Esophagus squamous epithelium (tissue), 5 donors: ENCODE results near the gene PPM1A. TPM values are rescaled to one million over a fixed set of nuclear protein-coding genes. Genes with fewer than 3 reads are reported as not detected.

Experiments used
- DNase-seq: peaks from one replicate; lab custom pipeline; 2025; lab: John Stamatoyannopoulos, UW
- H3K27ac ChIP-seq, 4 donors: fragments of 200-600 bp; sonication (generic); one replicate each; pipeline ENCODE4 v1.5.1; 2016 to 2019; ENCODE audit warnings: mild to moderate bottlenecking in 1 of 4
- H3K27me3 ChIP-seq, 4 donors: fragments of 200-600 bp; sonication (generic); 1 replicate in 3 of 4; 2 replicates in 1 of 4; pipeline versions ENCODE4 v1.5.1 to v1.6.0; 2017 to 2021; ENCODE audit warnings: antibody characterized with exemption in 1 of 4
- H3K36me3 ChIP-seq, 3 donors: fragments of 200-600 bp; sonication (generic); one replicate each; pipeline ENCODE4 v1.5.1; 2016 to 2019
- H3K4me1 ChIP-seq, 3 donors: fragments of 200-600 bp; sonication (generic); one replicate each; pipeline ENCODE4 v1.5.1; 2017 to 2019
- H3K4me3 ChIP-seq, 4 donors: fragments of 200-600 bp; sonication (generic); 1 replicate in 3 of 4; 2 replicates in 1 of 4; pipeline ENCODE4 v1.5.1; 2016 to 2019; ENCODE audit warnings: mild to moderate bottlenecking in 2 of 4, moderate library complexity in 1 of 4
- H3K9me3 ChIP-seq, 3 donors: fragments of 200-600 bp; sonication (generic); one replicate each; pipeline ENCODE4 v1.5.1; 2016 to 2019
- POLR2A ChIP-seq, 4 donors: fragments of 450-650 bp; IDR thresholded peaks; one replicate each; pipeline ENCODE4 v1.6.1; 2017; ENCODE audit warnings: antibody characterized with exemption in 4 of 4, mild to moderate bottlenecking in 4 of 4, moderate library complexity in 3 of 4
- WGBS, 2 donors: methylation state at CpG; one replicate each; pipeline ENCODE4 v1.1.5; 2018; 5-methylcytosine and 5-hydroxymethylcytosine counted together
- intact Hi-C: fragments of 100-400 bp; cut with DNase I; formaldehyde crosslinking; loops from one replicate; pipeline ENCODE4 v1.15.0; 2022
- total RNA-seq, 4 donors: library from RNA; depleted of rRNA; stranded (reverse); fragments of >200 nt; gene quantifications; one replicate each; pipeline ENCODE4 v1.1.0, GENCODE V29; 2016
- TF ChIP-seq, protein P1 (sequence below), 6 experiments: fragments of 450-650 bp in 4 of 6; fragments of 200-600 bp in 2 of 6; sonication (generic) in 2 of 6; IDR thresholded peaks; one replicate each; pipeline ENCODE4 v1.5.1; 2016 to 2019; ENCODE audit warnings: antibody characterized with exemption in 6 of 6, mild to moderate bottlenecking in 4 of 6, moderate library complexity in 4 of 6
- donor health status: DM: yes; HTN: yes; CAD: no.

PPM1A gene
- total RNA-seq, result 10 to 100 TPM; 16.7 to 34.3 (median 22.7) TPM

DNA sequence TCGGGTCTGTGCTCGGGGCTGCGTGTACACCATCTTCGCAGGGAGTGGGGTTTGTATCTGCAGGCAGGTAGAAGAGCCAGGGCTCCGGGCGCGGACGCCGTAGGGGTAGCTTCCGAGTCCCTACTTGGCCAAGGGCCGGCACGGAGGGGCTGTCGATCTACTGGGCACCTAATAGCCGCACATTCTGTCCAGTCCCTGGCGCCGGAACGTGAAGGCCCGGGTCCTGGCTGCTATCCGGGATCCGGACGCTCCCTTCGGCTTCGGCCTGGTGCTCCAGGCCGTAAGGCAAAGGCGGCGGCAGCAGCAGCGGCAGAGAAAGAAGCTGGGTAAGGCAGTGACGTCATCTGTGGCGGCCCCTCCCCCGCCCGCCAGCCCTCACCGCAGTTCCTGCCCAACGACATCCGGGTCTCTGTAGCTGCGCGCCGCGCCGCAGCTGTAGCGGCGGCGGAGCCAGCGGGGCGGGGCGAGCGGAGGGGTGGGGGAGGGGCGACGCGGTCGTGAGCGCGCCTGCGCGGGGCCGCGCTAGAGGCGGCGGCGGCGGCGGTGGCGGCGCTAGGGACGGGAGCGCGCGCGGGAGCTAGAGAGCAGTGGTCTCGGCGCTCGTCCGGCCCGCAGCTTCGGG, at the start of gene PPM1A:
TSS of gene PPM1A (plus strand) at position 525 of the 622 bp plus-strand sequence. CDS start 33,483 bp downstream, outside the sequence.
- DNase-seq, result peak; percentile 78
- intact Hi-C loops, result loop anchor here (10.0 kb wide), 1 partner anchor 154 kb away; the partner anchor contains the start of gene PCNX4
- peak within 1 kb of the TSS; percentile 75 to 94 (median 89) for H3K4me3 ChIP-seq
- no peaks in the 10 kb centered on the region for H3K27me3 ChIP-seq
- no peaks in the 10 kb centered on the region for H3K9me3 ChIP-seq
- no peaks in the 10 kb centered on the region for H3K36me3 ChIP-seq
- peak in 3 of 4 donors; percentile 83 to 97 (median 90) for TF ChIP-seq POLR2A (IDR thresholded peaks at IDR 0.05)
- TF ChIP-seq, protein P1, sequence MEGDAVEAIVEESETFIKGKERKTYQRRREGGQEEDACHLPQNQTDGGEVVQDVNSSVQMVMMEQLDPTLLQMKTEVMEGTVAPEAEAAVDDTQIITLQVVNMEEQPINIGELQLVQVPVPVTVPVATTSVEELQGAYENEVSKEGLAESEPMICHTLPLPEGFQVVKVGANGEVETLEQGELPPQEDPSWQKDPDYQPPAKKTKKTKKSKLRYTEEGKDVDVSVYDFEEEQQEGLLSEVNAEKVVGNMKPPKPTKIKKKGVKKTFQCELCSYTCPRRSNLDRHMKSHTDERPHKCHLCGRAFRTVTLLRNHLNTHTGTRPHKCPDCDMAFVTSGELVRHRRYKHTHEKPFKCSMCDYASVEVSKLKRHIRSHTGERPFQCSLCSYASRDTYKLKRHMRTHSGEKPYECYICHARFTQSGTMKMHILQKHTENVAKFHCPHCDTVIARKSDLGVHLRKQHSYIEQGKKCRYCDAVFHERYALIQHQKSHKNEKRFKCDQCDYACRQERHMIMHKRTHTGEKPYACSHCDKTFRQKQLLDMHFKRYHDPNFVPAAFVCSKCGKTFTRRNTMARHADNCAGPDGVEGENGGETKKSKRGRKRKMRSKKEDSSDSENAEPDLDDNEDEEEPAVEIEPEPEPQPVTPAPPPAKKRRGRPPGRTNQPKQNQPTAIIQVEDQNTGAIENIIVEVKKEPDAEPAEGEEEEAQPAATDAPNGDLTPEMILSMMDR (IDR thresholded peaks at IDR 0.05), result peak in 1 of 6 experiments; percentile 9
- 0% methylated on average over 25 of the region's 74 CpGs; no CpG with 5 or more reads in 1 of the 2 donors for WGBS, 2 donors
- H3K4me1 ChIP-seq, result peaks cover 0 to 55% (median 10%) of the 10 kb centered on the region in 3 donors
- peak within 1 kb of the TSS; percentile 96 to 100 (median 99) for H3K27ac ChIP-seq

- intact Hi-C loops, result no loop called here
- no peak overlapping the region for H3K4me3 ChIP-seq
- no peak overlapping the region for H3K27ac ChIP-seq
- H3K4me1 ChIP-seq, result peaks cover 0 to 1% (median 0%) of the 10 kb centered on the region in 3 donors
- no peak for TF ChIP-seq POLR2A (IDR thresholded peaks at IDR 0.05)
- TF ChIP-seq, protein P1 (IDR thresholded peaks at IDR 0.05), result no peak
- H3K27me3 ChIP-seq, result peaks cover 0 to 4% (median 0%) of the 10 kb centered on the region in 4 donors
- no peaks in the 10 kb centered on the region for H3K36me3 ChIP-seq
- peaks cover 0 to 12% (median 0%) of the 10 kb centered on the region in 3 donors for H3K9me3 ChIP-seq
- no peak for DNase-seq
Observed at GRCh38 chr14:60199321-60199720, 49.7 kb upstream of the PPM1A start.

GRCh38 chr14:60204104-60204842, 44.7 kb upstream of the PPM1A start:
- WGBS, 2 donors, result 43 to 48% methylated on average over 8 of the region's 8 CpGs
- Histone ChIP-seq H3K36me3 (no peaks in the 10 kb centered on the region), H3K9me3 (peaks cover 0 to 8% (median 0%) of the 10 kb centered on the region in 3 donors), H3K27me3 (peaks cover 0 to 4% (median 0%) of the 10 kb centered on the region in 4 donors), H3K4me1 (peaks cover 0 to 5% (median 0%) of the 10 kb centered on the region in 3 donors), H3K4me3 (no peak overlapping the region), H3K27ac (no peak overlapping the region)
- DNase-seq, result no peak
- intact Hi-C loops, result no loop called here
- no peak for TF ChIP-seq POLR2A (IDR thresholded peaks at IDR 0.05)
- TF ChIP-seq, protein P1 (IDR thresholded peaks at IDR 0.05), result no peak

- Histone ChIP-seq H3K9me3 (no peaks in the 10 kb centered on the region), H3K4me3 (no peak overlapping the region), H3K27me3 (no peaks in the 10 kb centered on the region), H3K36me3 (no peaks in the 10 kb centered on the region), H3K27ac (no peak overlapping the region), H3K4me1 (peaks cover 0 to 5% (median 0%) of the 10 kb centered on the region in 3 donors)
- intact Hi-C loops, result no loop called here
- TF ChIP-seq POLR2A (IDR thresholded peaks at IDR 0.05), result no peak
- TF ChIP-seq, protein P1 (IDR thresholded peaks at IDR 0.05), result no peak
- no peak for DNase-seq
- 56 to 60% methylated on average over 6 of the region's 6 CpGs for WGBS, 2 donors
Observed at GRCh38 chr14:60204843-60205774, 43.9 kb upstream of the PPM1A start.
